Measurements from ENCODE around the gene NCAPD2.

GRCh38 chr12:6465467-6466183 lies 28.3 kb upstream of the NCAPD2 start:
- peak; percentile 76 to 93 (median 88) for TF ChIP-seq CTCF (IDR thresholded peaks at IDR 0.05 in 8 of 11, conservative IDR thresholded peaks at IDR 0.05 in 3 of 11)
- no peak for TF ChIP-seq POLR2A (IDR thresholded peaks at IDR 0.05)

All from spleen (tissue), 7 donors.